ENCODE results near the gene FJX1. TPM values are rescaled to one million over a fixed set of nuclear protein-coding genes. Genes with fewer than 3 reads are reported as not detected.

FJX1 gene
- total and polyA plus RNA-seq, 4 donors = 0.46 to 3.0 (median 1.1) TPM

DNA sequence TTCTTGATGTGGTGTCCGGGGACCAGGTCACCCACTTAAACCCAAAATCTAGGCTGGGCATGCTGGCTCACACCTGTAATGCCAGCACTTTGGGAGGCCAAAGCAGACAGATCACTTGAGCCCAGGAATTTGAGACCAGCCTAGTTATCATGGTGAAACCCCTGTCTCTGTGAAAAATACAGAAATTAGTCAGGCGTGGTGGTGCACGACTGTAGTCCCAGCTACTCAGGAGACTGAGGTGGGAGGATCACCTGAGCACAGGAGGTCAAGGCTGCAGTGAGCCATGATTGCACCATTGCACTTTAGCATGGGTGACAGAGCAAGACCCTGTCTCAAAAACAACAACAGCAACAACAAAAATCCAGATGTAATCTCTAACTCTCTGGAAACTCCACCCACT lies 30.3 kb upstream of the FJX1 start:
- Histone ChIP-seq H3K4me1 (ENCODE audit: control insufficient read depth in 4 of 4, insufficient read depth in 4 of 4, low read length in 3 of 4) (no peaks in the 10 kb centered on the region), H3K9me3 (ENCODE audit: control insufficient read depth in 4 of 4, low read length in 3 of 4) (no peaks in the 10 kb centered on the region), H3K9ac (ENCODE audit: low read depth in 1 of 2, low read length in 2 of 2) (no peak overlapping the region), H3K4me3 (ENCODE audit: low read depth in 1 of 3, low read length in 3 of 3) (no peak overlapping the region), H3K36me3 (ENCODE audit: control insufficient read depth in 4 of 4, insufficient read depth in 3 of 4, low read depth in 1 of 4, low read length in 3 of 4) (no peaks in the 10 kb centered on the region), H3K27ac (ENCODE audit: low read depth in 1 of 2, low read length in 2 of 2) (no peak overlapping the region), H3K27me3 (ENCODE audit: control insufficient read depth in 4 of 4, insufficient read depth in 4 of 4, low read length in 3 of 4) (peaks cover 0 to 4% (median 1%) of the 10 kb centered on the region in 4 donors)
- TF ChIP-seq JUND (IDR thresholded peaks at IDR 0.05) (no peak), GABPA (IDR thresholded peaks at IDR 0.05 in 1 of 2, conservative IDR thresholded peaks at IDR 0.05 in 1 of 2) (no peak), RAD21 (IDR thresholded peaks at IDR 0.05) (no peak), RXRA (IDR thresholded peaks at IDR 0.05) (no peak), HNF4A (conservative IDR thresholded peaks at IDR 0.05) (no peak), YY1 (IDR thresholded peaks at IDR 0.05) (no peak), EGR1 (IDR thresholded peaks at IDR 0.05; ENCODE audit: low read depth in 2 of 2) (no peak), NR2F2 (IDR thresholded peaks at IDR 0.05) (no peak), FOXA1 (IDR thresholded peaks at IDR 0.05) (no peak), FOXA2 (IDR thresholded peaks at IDR 0.05) (no peak), TAF1 (conservative IDR thresholded peaks at IDR 0.05) (no peak)
- TF ChIP-seq, protein P1, sequence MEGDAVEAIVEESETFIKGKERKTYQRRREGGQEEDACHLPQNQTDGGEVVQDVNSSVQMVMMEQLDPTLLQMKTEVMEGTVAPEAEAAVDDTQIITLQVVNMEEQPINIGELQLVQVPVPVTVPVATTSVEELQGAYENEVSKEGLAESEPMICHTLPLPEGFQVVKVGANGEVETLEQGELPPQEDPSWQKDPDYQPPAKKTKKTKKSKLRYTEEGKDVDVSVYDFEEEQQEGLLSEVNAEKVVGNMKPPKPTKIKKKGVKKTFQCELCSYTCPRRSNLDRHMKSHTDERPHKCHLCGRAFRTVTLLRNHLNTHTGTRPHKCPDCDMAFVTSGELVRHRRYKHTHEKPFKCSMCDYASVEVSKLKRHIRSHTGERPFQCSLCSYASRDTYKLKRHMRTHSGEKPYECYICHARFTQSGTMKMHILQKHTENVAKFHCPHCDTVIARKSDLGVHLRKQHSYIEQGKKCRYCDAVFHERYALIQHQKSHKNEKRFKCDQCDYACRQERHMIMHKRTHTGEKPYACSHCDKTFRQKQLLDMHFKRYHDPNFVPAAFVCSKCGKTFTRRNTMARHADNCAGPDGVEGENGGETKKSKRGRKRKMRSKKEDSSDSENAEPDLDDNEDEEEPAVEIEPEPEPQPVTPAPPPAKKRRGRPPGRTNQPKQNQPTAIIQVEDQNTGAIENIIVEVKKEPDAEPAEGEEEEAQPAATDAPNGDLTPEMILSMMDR (IDR thresholded peaks at IDR 0.05; ENCODE audit: low read depth, low read length, missing input control) = no peak
- TF ChIP-seq, protein P2, sequence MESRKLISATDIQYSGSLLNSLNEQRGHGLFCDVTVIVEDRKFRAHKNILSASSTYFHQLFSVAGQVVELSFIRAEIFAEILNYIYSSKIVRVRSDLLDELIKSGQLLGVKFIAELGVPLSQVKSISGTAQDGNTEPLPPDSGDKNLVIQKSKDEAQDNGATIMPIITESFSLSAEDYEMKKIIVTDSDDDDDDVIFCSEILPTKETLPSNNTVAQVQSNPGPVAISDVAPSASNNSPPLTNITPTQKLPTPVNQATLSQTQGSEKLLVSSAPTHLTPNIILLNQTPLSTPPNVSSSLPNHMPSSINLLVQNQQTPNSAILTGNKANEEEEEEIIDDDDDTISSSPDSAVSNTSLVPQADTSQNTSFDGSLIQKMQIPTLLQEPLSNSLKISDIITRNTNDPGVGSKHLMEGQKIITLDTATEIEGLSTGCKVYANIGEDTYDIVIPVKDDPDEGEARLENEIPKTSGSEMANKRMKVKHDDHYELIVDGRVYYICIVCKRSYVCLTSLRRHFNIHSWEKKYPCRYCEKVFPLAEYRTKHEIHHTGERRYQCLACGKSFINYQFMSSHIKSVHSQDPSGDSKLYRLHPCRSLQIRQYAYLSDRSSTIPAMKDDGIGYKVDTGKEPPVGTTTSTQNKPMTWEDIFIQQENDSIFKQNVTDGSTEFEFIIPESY (IDR thresholded peaks at IDR 0.05) = no peak
- TF ChIP-seq, protein P3, sequence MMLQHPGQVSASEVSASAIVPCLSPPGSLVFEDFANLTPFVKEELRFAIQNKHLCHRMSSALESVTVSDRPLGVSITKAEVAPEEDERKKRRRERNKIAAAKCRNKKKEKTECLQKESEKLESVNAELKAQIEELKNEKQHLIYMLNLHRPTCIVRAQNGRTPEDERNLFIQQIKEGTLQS (IDR thresholded peaks at IDR 0.05) = no peak
- TF ChIP-seq, protein P4, sequence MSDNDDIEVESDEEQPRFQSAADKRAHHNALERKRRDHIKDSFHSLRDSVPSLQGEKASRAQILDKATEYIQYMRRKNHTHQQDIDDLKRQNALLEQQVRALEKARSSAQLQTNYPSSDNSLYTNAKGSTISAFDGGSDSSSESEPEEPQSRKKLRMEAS (IDR thresholded peaks at IDR 0.05) = no peak
- TF ChIP-seq, protein P5, sequence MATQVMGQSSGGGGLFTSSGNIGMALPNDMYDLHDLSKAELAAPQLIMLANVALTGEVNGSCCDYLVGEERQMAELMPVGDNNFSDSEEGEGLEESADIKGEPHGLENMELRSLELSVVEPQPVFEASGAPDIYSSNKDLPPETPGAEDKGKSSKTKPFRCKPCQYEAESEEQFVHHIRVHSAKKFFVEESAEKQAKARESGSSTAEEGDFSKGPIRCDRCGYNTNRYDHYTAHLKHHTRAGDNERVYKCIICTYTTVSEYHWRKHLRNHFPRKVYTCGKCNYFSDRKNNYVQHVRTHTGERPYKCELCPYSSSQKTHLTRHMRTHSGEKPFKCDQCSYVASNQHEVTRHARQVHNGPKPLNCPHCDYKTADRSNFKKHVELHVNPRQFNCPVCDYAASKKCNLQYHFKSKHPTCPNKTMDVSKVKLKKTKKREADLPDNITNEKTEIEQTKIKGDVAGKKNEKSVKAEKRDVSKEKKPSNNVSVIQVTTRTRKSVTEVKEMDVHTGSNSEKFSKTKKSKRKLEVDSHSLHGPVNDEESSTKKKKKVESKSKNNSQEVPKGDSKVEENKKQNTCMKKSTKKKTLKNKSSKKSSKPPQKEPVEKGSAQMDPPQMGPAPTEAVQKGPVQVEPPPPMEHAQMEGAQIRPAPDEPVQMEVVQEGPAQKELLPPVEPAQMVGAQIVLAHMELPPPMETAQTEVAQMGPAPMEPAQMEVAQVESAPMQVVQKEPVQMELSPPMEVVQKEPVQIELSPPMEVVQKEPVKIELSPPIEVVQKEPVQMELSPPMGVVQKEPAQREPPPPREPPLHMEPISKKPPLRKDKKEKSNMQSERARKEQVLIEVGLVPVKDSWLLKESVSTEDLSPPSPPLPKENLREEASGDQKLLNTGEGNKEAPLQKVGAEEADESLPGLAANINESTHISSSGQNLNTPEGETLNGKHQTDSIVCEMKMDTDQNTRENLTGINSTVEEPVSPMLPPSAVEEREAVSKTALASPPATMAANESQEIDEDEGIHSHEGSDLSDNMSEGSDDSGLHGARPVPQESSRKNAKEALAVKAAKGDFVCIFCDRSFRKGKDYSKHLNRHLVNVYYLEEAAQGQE (IDR thresholded peaks at IDR 0.05) = no peak
- DNase-seq (ENCODE audit: low spot score) = no peak
- 77% methylated on average over 3 of the region's 3 CpGs for WGBS

DNA sequence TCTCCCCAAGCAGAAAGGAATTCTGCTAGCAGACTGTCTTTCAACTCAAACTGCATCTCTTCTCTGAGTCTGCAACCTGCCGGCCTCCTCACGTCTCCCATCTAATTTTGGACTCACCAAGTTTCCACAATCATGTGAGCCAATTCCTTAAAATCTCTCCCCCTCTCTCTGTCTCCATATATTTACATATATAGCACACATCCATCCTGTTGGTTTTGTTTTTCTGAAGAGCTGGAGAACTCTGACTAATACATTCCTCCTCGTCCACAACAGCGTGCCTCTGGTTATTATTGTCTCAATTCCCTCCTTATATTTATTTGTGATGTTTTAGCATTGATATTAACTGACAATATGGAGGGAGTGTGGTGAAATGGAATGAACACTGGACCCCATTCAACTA lies 29.6 kb upstream of the FJX1 start:
- Histone ChIP-seq H3K4me3 (ENCODE audit: low read depth in 1 of 3, low read length in 3 of 3) (no peak overlapping the region), H3K9ac (ENCODE audit: low read depth in 1 of 2, low read length in 2 of 2) (no peak overlapping the region), H3K27ac (ENCODE audit: low read depth in 1 of 2, low read length in 2 of 2) (no peak overlapping the region), H3K4me1 (ENCODE audit: control insufficient read depth in 4 of 4, insufficient read depth in 4 of 4, low read length in 3 of 4) (no peaks in the 10 kb centered on the region), H3K9me3 (ENCODE audit: control insufficient read depth in 4 of 4, low read length in 3 of 4) (no peaks in the 10 kb centered on the region), H3K36me3 (ENCODE audit: control insufficient read depth in 4 of 4, insufficient read depth in 3 of 4, low read depth in 1 of 4, low read length in 3 of 4) (no peaks in the 10 kb centered on the region), H3K27me3 (ENCODE audit: control insufficient read depth in 4 of 4, insufficient read depth in 4 of 4, low read length in 3 of 4) (peaks cover 0 to 2% (median 0%) of the 10 kb centered on the region in 4 donors)
- WGBS = 78% methylated on average over 4 of the region's 4 CpGs
- DNase-seq (ENCODE audit: low spot score) = no peak
- TF ChIP-seq TAF1 (conservative IDR thresholded peaks at IDR 0.05) (no peak), EGR1 (IDR thresholded peaks at IDR 0.05; ENCODE audit: low read depth in 2 of 2) (no peak), JUND (IDR thresholded peaks at IDR 0.05) (no peak), HNF4A (conservative IDR thresholded peaks at IDR 0.05) (no peak), FOXA2 (IDR thresholded peaks at IDR 0.05) (no peak), RXRA (IDR thresholded peaks at IDR 0.05) (no peak), NR2F2 (IDR thresholded peaks at IDR 0.05) (no peak), GABPA (IDR thresholded peaks at IDR 0.05 in 1 of 2, conservative IDR thresholded peaks at IDR 0.05 in 1 of 2) (no peak)
- TF ChIP-seq, protein P5 (IDR thresholded peaks at IDR 0.05) = no peak
- TF ChIP-seq, protein P4 (IDR thresholded peaks at IDR 0.05) = no peak
- TF ChIP-seq, protein P2 (IDR thresholded peaks at IDR 0.05) = no peak
- TF ChIP-seq, protein P3 (IDR thresholded peaks at IDR 0.05) = no peak

Measured in liver (tissue), 9 donors.